Measurements from ENCODE around the gene TSPAN5. TPM values are rescaled to one million over a fixed set of nuclear protein-coding genes. Genes with fewer than 3 reads are reported as not detected.
"Not testable (repeated sequence)": the region's sequence is repeated elsewhere in the genome, so short reads cannot be mapped to it uniquely, and the experiment has no call there.

Gene TSPAN5
- total RNA-seq, 1 experiment from 2014 or later = 18.5 TPM

DNA sequence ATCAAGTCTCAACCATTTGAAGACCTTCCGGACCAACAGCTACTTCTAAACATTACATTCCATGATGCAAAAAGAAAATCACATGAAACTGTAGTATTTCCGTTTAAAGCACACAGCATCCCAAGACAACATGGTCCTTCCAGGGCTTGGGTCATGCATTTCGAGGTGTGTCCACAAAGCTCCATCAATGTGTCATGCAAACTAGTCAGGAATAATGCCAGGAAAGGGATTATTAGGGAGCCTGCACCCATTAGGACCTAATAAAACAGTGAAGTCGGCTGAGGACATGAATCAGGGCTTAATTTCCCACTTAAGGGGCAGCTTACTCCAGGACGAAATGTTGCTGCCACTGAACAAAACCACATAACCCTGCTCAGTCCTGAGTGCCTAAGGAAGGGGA, 177.9 kb downstream of the TSPAN5 start:
- intact Hi-C loops (cut with micrococcal nuclease) = loop anchor here (5.0 kb wide), 1 partner anchor 182 kb away; no protein-coding TSS in a partner anchor
- DNase-seq (ENCODE audit: unreplicated experiment) = no peak

GRCh38 chr4:98479590-98479989, 178.8 kb downstream of the TSPAN5 start:
- intact Hi-C loops (cut with micrococcal nuclease); BruUV-seq (replicated peaks); H3K27ac Mint-ChIP-seq (ENCODE audit: low read depth, unreplicated experiment); H3K4me3 Mint-ChIP-seq (ENCODE audit: unreplicated experiment); H3K9me3 Mint-ChIP-seq (ENCODE audit: unreplicated experiment); H3K27me3 Mint-ChIP-seq (ENCODE audit: insufficient read depth, unreplicated experiment); H3K36me3 Mint-ChIP-seq (ENCODE audit: insufficient read depth, unreplicated experiment); CTCF ChIA-PET; DNase-seq (ENCODE audit: unreplicated experiment): not testable (repeated sequence)
- peaks cover 28% of the 10 kb centered on the region for H3K4me1 Mint-ChIP-seq (ENCODE audit: insufficient read depth, unreplicated experiment)
- POLR2A ChIA-PET = interaction anchor here (0.6 kb wide), 1 partner anchor 611 kb away, joined by 3 read pairs; no protein-coding TSS in a partner anchor

More for the DNA sequence above, 177.9 kb downstream of the TSPAN5 start:
- Mint-ChIP-seq H3K4me1 (ENCODE audit: insufficient read depth, unreplicated experiment) (peaks cover 28% of the 10 kb centered on the region), H3K9me3 (ENCODE audit: unreplicated experiment) (no peaks in the 10 kb centered on the region), H3K4me3 (ENCODE audit: unreplicated experiment) (no peak overlapping the region), H3K27me3 (ENCODE audit: insufficient read depth, unreplicated experiment) (no peaks in the 10 kb centered on the region), H3K36me3 (ENCODE audit: insufficient read depth, unreplicated experiment) (peaks cover 9% of the 10 kb centered on the region), H3K27ac (ENCODE audit: low read depth, unreplicated experiment) (no peak overlapping the region)
- TF ChIP-seq, protein P1, sequence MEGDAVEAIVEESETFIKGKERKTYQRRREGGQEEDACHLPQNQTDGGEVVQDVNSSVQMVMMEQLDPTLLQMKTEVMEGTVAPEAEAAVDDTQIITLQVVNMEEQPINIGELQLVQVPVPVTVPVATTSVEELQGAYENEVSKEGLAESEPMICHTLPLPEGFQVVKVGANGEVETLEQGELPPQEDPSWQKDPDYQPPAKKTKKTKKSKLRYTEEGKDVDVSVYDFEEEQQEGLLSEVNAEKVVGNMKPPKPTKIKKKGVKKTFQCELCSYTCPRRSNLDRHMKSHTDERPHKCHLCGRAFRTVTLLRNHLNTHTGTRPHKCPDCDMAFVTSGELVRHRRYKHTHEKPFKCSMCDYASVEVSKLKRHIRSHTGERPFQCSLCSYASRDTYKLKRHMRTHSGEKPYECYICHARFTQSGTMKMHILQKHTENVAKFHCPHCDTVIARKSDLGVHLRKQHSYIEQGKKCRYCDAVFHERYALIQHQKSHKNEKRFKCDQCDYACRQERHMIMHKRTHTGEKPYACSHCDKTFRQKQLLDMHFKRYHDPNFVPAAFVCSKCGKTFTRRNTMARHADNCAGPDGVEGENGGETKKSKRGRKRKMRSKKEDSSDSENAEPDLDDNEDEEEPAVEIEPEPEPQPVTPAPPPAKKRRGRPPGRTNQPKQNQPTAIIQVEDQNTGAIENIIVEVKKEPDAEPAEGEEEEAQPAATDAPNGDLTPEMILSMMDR (IDR thresholded peaks at IDR 0.05; ENCODE audit: unreplicated experiment) = no peak
- POLR2A ChIA-PET = interaction anchor here (0.9 kb wide), 1 partner anchor 8 kb away, joined by 3 read pairs; no protein-coding TSS in a partner anchor
- BruUV-seq (replicated peaks) = no TSS peak
- CTCF ChIA-PET = interaction anchor here (1.1 kb wide), 1 partner anchor 92 kb away, joined by 3 read pairs; no protein-coding TSS in a partner anchor

GRCh38 chr4:98476891-98477290, 181.5 kb downstream of the TSPAN5 start:
- no peaks in the 10 kb centered on the region for H3K9me3 Mint-ChIP-seq (ENCODE audit: unreplicated experiment)
- ChIA-PET POLR2A (no interaction called here), CTCF (interaction anchor here (0.6 to 2.3 kb wide), 5 partner anchors 9 to 364 kb away, joined by 3 to 8 read pairs (median 3); no protein-coding TSS in a partner anchor)
- BruUV-seq (replicated peaks) = no TSS peak
- TF ChIP-seq, protein P1 (IDR thresholded peaks at IDR 0.05; ENCODE audit: unreplicated experiment) = no peak
- peaks cover 14% of the 10 kb centered on the region for H3K4me1 Mint-ChIP-seq (ENCODE audit: insufficient read depth, unreplicated experiment)
- no peak overlapping the region for H3K4me3 Mint-ChIP-seq (ENCODE audit: unreplicated experiment)
- H3K27ac Mint-ChIP-seq (ENCODE audit: low read depth, unreplicated experiment) = no peak overlapping the region
- no peaks in the 10 kb centered on the region for H3K27me3 Mint-ChIP-seq (ENCODE audit: insufficient read depth, unreplicated experiment)
- intact Hi-C loops (cut with micrococcal nuclease) = no loop called here
- H3K36me3 Mint-ChIP-seq (ENCODE audit: insufficient read depth, unreplicated experiment) = peaks cover 9% of the 10 kb centered on the region
- DNase-seq (ENCODE audit: unreplicated experiment) = no peak

GRCh38 chr4:98474408-98474844, 184.0 kb downstream of the TSPAN5 start:
- TF ChIP-seq, protein P1 (IDR thresholded peaks at IDR 0.05; ENCODE audit: unreplicated experiment) = no peak
- BruUV-seq (replicated peaks) = no TSS peak
- intact Hi-C loops (cut with micrococcal nuclease) = no loop called here
- H3K27me3 Mint-ChIP-seq (ENCODE audit: insufficient read depth, unreplicated experiment) = no peaks in the 10 kb centered on the region
- H3K9me3 Mint-ChIP-seq (ENCODE audit: unreplicated experiment) = no peaks in the 10 kb centered on the region
- peaks cover 9% of the 10 kb centered on the region for H3K36me3 Mint-ChIP-seq (ENCODE audit: insufficient read depth, unreplicated experiment)
- no peak overlapping the region for H3K4me3 Mint-ChIP-seq (ENCODE audit: unreplicated experiment)
- CTCF ChIA-PET = interaction anchor here (0.6 to 1.6 kb wide), 6 partner anchors 8 to 581 kb away, joined by 3 to 7 read pairs (median 4); no protein-coding TSS in a partner anchor
- peak overlapping the region; percentile 59 for H3K27ac Mint-ChIP-seq (ENCODE audit: low read depth, unreplicated experiment)
- POLR2A ChIA-PET = interaction anchor here (0.6 to 1.5 kb wide), 6 partner anchors 10 to 683 kb away, joined by 3 to 5 read pairs (median 4); partner anchors contain the start of gene TSPAN5
- peaks cover 12% of the 10 kb centered on the region for H3K4me1 Mint-ChIP-seq (ENCODE audit: insufficient read depth, unreplicated experiment)
- peak; percentile 68 for DNase-seq (ENCODE audit: unreplicated experiment)

Data from MCF 10A (cell line).